Measurements from ENCODE around the gene IFNAR2. TPM values are rescaled to one million over a fixed set of nuclear protein-coding genes. Genes with fewer than 3 reads are reported as not detected.

The IFNAR2 gene
- total and polyA plus RNA-seq, 8 donors = 7.5 to 22.5 (median 9.2) TPM; not detected in 1

DNA sequence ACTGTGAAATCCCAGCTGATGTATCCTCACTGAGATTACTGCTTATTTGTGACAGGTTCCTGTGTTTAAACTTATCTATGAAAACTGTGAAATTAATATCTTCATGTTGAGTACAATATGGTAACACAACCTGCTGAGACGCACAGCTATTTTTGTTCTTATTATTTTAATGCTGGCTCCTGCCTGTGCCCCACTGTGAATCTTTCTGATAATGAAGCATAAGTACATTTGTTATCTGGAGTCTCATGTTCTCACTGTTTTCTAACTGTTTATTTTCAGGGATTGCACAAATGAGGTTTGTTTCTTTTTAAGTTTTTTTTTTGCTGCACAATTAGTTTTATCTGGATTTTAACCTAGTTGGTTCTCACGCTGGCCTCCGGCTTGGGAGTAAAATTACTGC lies 39.9 kb upstream of the IFNAR2 start:
- intact Hi-C loops (cut with DNase I; ENCODE audit: low total_unique reads) = loop anchor here (10.0 kb wide), 1 partner anchor 355 kb away; no protein-coding TSS in a partner anchor
- Histone ChIP-seq H3K27me3 (peaks cover 0 to 26% (median 0%) of the 10 kb centered on the region in 3 donors), H3K9me3 (no peaks in the 10 kb centered on the region), H3K4me3 (no peak overlapping the region), H3K27ac (no peak overlapping the region), H3K36me3 (no peaks in the 10 kb centered on the region), H3K4me1 (peaks cover 0 to 7% (median 0%) of the 10 kb centered on the region in 4 donors)
- 21 to 38% (median 36%) methylated on average over 3 of the region's 3 CpGs for WGBS, 5 donors
- no peak for DNase-seq
- TF ChIP-seq POLR2AphosphoS5 (IDR thresholded peaks at IDR 0.05) (no peak), POLR2A (IDR thresholded peaks at IDR 0.05) (no peak), EP300 (IDR thresholded peaks at IDR 0.05) (no peak)
- TF ChIP-seq, protein P1, sequence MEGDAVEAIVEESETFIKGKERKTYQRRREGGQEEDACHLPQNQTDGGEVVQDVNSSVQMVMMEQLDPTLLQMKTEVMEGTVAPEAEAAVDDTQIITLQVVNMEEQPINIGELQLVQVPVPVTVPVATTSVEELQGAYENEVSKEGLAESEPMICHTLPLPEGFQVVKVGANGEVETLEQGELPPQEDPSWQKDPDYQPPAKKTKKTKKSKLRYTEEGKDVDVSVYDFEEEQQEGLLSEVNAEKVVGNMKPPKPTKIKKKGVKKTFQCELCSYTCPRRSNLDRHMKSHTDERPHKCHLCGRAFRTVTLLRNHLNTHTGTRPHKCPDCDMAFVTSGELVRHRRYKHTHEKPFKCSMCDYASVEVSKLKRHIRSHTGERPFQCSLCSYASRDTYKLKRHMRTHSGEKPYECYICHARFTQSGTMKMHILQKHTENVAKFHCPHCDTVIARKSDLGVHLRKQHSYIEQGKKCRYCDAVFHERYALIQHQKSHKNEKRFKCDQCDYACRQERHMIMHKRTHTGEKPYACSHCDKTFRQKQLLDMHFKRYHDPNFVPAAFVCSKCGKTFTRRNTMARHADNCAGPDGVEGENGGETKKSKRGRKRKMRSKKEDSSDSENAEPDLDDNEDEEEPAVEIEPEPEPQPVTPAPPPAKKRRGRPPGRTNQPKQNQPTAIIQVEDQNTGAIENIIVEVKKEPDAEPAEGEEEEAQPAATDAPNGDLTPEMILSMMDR (IDR thresholded peaks at IDR 0.05) = no peak

DNA sequence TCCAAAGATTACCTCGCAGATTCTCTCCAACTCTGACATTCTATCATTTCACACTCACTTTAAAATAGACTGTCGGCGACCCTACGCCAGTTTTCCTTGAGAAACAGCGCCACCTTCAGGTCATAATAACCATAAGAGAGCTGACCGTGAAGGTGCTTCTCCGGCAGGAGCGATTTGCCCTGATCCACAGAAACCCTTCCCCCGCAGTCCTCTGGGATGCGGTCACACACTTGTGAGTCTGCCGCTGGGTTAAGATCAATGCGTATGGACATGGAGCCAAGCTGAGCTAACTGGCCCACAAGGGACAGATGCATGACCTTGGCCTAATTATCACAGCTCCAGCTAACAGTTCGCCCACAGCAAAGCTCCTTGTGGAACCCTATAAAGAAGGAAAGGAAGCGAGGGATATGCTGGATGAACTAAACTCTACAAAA lies 32.8 kb upstream of the IFNAR2 start:
- intact Hi-C loops (cut with DNase I; ENCODE audit: low total_unique reads) = no loop called here
- H3K4me1 ChIP-seq = peaks cover 10 to 40% (median 18%) of the 10 kb centered on the region in 4 donors
- no peaks in the 10 kb centered on the region for H3K27me3 ChIP-seq
- WGBS, 5 donors = 4 to 10% (median 7%) methylated on average over 14 of the region's 14 CpGs
- TF ChIP-seq, protein P1 (IDR thresholded peaks at IDR 0.05) = peak in 6 of 7 experiments; percentile 11 to 86 (median 68)
- TF ChIP-seq EP300 (IDR thresholded peaks at IDR 0.05) (no peak), POLR2AphosphoS5 (IDR thresholded peaks at IDR 0.05) (peak in 1 of 3 donors; percentile 4)
- H3K36me3 ChIP-seq = no peaks in the 10 kb centered on the region
- no peaks in the 10 kb centered on the region for H3K9me3 ChIP-seq
- H3K4me3 ChIP-seq = no peak overlapping the region
- H3K27ac ChIP-seq = peak overlapping the region in 3 of 5 donors; percentile 25 to 52 (median 38)
- peak; percentile 59 to 90 for DNase-seq

DNA sequence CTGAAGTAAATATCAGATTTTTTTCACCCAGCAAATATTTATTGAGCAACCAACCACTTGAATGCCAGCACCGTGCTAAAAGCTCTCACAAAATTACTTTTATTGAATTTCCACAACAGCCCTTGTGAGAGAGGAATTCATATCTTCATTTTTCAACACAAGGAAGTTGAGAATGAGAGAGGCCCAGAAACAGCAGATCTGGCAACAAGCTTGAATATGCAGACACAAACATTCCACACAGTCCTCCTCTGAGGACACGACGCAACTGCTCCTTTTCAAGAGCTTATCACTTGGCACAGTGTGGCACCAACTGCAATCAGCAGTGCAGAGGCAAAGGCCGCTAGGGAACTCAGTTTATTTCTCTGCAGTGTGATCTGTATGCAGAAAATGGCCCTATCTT lies 32.2 kb upstream of the IFNAR2 start:
- H3K27ac ChIP-seq = peak overlapping the region in 3 of 5 donors; percentile 25 to 52 (median 38)
- H3K4me1 ChIP-seq = peaks cover 10 to 40% (median 18%) of the 10 kb centered on the region in 4 donors
- H3K9me3 ChIP-seq = no peaks in the 10 kb centered on the region
- intact Hi-C loops (cut with DNase I; ENCODE audit: low total_unique reads) = no loop called here
- WGBS, 5 donors = 16 to 40% (median 30%) methylated on average over 4 of the region's 4 CpGs
- no peak for TF ChIP-seq EP300 (IDR thresholded peaks at IDR 0.05)
- TF ChIP-seq, protein P1 (IDR thresholded peaks at IDR 0.05) = no peak
- peak in 1 of 3 donors; percentile 6 for TF ChIP-seq POLR2AphosphoS5 (IDR thresholded peaks at IDR 0.05)
- TF ChIP-seq POLR2A (IDR thresholded peaks at IDR 0.05) = no peak
- DNase-seq = peak; percentile 36 to 43
- H3K4me3 ChIP-seq = no peak overlapping the region
- H3K36me3 ChIP-seq = no peaks in the 10 kb centered on the region
- no peaks in the 10 kb centered on the region for H3K27me3 ChIP-seq

DNA sequence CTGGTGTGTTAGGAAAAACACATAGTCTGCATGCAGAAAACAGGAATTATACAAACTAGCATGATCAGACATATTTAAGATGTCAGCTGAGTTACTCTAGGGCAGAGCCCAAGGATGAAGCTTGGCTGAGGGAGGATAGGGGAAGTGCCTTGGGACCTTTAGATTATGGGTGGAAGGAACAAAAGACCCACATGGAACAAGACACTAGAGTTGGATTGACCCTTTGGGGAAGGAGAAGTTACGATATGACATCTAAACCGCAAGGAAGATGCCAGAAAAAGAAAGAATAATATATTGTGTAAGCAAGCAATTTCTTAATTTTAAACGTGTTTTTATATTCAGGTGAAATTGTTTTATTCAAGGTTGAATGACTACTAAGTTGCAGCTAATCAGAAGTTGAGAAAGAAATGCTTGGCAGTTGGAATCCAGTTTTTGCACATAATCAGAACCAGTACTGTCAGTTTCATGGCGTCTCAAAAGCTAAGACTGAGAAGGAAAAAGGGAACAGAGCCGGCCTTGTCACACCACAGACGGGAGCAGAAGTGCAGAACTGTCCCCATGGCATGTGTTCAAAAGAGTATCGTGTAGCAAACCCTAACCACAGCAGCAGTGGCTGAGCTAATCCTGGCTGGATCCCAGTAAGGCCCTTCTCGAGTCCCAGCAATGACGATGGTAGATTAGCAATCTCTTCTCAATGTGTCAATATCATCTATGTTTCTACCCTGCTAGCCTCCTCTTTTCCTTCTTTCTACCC lies 31.2 kb upstream of the IFNAR2 start:
- TF ChIP-seq, protein P1 (IDR thresholded peaks at IDR 0.05) = no peak
- no peak for TF ChIP-seq POLR2AphosphoS5 (IDR thresholded peaks at IDR 0.05)
- TF ChIP-seq EP300 (IDR thresholded peaks at IDR 0.05) = no peak
- no peak for TF ChIP-seq POLR2A (IDR thresholded peaks at IDR 0.05)
- Histone ChIP-seq H3K4me1 (peaks cover 14 to 45% (median 22%) of the 10 kb centered on the region in 4 donors), H3K27me3 (no peaks in the 10 kb centered on the region), H3K4me3 (no peak overlapping the region), H3K36me3 (no peaks in the 10 kb centered on the region), H3K9me3 (no peaks in the 10 kb centered on the region), H3K27ac (peak overlapping the region in 4 of 5 donors; percentile 5 to 40 (median 20))
- DNase-seq = peak in 1 of 2 donors; percentile 80
- intact Hi-C loops (cut with DNase I; ENCODE audit: low total_unique reads) = no loop called here
- WGBS, 5 donors = 40 to 59% (median 41%) methylated on average over 9 of the region's 9 CpGs
